Cardiac fibroblast (primary cell): ENCODE data around the gene ROBO2.

Experiments used
- DNase-seq, 2 donors: peaks; one replicate each; pipeline versions ENCODE4 v3.0.0 to v3.0.0-alpha.2; 2010; ENCODE audit warnings: low read depth in 2 of 2
- H3K4me3 ChIP-seq, 2 donors: replicated peaks in 1 of 2; 1 replicate in 1 of 2; 2 replicates in 1 of 2; pipeline ENCODE4 v1.5.1; 2011; ENCODE audit warnings: low read depth in 2 of 2, low read length in 2 of 2, mild to moderate bottlenecking in 2 of 2, moderate library complexity in 1 of 2
- TF ChIP-seq, protein P1 (sequence below): IDR thresholded peaks from one replicate; pipeline ENCODE4 v1.5.1; 2011; ENCODE audit warnings: low read depth, mild to moderate bottlenecking, low read length, inconsistent platforms

ROBO2 gene

DNA sequence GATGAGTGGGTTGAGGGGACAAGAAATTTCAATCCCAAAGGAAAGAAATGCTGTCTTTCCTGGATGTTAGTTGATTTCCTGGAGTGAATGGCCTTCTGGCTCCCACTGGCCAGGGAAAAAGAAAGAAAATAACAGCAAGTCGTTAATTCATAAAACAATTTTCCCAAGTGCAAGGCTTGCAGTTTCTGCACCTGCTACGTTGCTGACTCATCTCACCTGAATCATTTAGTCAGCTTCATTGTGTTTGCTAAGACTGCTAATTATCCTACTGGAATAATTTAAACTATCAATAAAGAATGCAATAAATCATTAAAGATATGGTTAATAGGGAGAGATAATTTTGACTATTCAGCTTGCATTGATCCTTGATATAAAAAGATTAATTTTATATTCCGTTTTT is 387.6 kb downstream of the ROBO2 start:
- no peak for DNase-seq
- no peak overlapping the region for H3K4me3 ChIP-seq
- TF ChIP-seq, protein P1, sequence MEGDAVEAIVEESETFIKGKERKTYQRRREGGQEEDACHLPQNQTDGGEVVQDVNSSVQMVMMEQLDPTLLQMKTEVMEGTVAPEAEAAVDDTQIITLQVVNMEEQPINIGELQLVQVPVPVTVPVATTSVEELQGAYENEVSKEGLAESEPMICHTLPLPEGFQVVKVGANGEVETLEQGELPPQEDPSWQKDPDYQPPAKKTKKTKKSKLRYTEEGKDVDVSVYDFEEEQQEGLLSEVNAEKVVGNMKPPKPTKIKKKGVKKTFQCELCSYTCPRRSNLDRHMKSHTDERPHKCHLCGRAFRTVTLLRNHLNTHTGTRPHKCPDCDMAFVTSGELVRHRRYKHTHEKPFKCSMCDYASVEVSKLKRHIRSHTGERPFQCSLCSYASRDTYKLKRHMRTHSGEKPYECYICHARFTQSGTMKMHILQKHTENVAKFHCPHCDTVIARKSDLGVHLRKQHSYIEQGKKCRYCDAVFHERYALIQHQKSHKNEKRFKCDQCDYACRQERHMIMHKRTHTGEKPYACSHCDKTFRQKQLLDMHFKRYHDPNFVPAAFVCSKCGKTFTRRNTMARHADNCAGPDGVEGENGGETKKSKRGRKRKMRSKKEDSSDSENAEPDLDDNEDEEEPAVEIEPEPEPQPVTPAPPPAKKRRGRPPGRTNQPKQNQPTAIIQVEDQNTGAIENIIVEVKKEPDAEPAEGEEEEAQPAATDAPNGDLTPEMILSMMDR, result no peak

DNA sequence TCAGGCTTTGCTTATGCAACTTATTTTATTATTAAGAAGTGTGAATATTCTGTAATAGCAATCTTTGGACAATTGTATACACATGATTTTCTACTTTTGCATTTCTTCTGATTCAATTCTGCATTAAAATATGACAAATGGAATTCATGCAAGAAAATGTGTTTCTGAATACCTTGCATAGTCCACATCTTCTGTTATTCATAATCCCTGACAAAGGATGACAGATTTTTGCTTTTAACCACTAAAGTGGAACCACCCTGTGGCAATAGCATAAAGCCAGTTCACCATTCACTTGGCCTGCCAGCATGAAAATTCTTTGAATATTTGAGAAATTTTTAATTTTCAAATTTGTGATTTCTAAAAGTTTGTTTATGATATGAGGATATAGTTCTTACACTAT is 397.0 kb downstream of the ROBO2 start:
- DNase-seq, result no peak
- TF ChIP-seq, protein P1, result no peak
- H3K4me3 ChIP-seq, result no peak overlapping the region

DNA sequence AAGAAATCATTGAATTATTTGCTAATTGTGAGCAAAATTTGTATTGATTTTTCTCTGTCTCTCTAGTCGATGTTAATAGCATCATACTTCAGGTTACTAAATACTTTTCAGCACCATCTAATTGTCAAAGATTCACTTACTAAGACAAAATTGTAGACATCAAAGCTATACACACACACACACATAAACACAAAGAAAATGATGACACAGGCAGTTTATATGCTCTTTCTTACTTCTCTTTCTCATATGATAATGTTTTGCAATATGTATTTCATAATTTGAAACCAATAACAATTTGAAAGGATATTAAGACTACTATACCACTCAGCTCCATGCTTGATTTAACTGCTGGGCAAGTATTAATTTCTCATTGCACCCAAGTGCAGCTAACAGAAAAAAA is 406.2 kb downstream of the ROBO2 start:
- DNase-seq, result no peak
- TF ChIP-seq, protein P1, result no peak
- no peak overlapping the region for H3K4me3 ChIP-seq

DNA sequence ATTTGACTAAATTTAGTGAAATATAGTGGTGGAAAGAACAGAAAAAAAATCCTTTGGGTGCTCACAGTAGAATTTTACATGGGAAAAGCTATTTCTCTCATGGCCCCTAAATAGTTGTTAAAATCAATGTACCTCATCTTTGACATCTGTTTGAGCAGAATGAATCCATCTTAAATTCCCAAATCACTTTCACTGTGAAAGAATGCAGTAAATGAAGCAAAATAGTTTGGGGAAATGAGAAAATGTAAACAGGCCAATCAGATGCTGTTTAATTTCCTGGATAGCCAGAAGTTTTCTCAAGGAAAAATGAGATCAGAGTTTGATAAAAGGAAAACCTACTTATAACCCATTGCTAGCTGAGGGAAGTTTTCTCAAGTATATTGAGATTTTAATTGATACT is 406.9 kb downstream of the ROBO2 start:
- DNase-seq, result no peak
- TF ChIP-seq, protein P1, result no peak

DNA sequence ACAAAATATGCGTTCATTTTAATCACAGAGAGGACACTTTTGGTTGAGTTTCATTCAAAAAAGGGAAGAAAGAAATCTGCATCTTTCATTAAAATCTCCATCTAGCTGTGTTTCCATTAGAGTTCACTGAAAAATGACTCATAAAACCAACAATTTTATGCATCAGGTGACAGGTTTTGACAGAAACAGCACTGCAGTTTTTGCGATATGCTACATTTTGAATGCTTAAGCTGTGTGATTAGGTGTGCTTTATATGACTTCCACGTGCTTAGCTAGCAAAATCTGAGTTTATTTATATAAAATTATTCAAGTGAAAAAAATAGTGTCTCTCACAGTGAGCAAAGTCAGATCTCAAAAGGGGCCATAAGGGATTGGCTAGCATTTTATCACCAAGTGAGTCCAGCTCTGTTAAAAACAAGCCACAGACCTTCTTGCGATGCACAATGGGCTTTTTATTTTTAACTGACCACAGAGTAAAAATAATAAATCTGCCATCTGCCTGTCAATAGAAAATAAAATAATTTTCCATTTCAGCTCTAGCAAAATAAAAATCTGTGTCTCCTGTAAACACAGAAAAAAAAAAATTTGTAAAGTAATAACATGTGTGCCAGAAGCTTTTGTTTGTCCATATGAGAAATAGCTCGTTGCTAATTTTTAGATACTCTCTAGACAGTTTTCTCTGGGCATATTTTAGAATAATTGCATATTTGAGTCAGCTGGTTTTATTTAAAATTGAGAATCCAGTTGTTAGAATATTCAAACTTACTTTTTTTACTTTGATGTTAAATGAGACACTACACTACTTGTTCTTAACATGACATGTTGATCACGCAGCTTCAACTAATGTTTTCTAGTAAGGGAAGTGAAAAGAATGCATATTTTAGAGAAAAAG is 409.8 kb downstream of the ROBO2 start:
- no peak overlapping the region for H3K4me3 ChIP-seq
- TF ChIP-seq, protein P1, result no peak
- DNase-seq, result no peak

More for the DNA sequence above, 406.9 kb downstream of the ROBO2 start:
- no peak overlapping the region for H3K4me3 ChIP-seq

DNA sequence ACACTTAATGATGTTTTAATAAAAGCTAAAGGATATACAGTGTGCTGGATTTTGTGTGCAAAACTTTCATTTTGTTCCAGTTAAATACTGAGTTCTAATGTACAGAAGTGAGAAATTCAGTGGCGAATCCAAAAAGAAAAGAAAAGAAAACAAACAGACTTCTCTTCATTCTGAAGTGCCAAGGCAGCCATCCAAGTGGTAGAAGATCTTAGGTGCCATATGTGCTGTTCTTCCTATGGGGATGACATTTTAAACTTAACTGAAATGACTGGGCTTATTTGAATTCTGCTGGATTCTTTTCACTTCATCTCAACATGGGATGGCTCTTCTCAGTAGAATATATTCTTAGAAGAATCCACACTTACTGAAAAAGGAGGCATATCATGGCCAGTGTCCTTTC is 416.5 kb downstream of the ROBO2 start:
- TF ChIP-seq, protein P1, result no peak
- no peak overlapping the region for H3K4me3 ChIP-seq
- DNase-seq, result no peak

DNA sequence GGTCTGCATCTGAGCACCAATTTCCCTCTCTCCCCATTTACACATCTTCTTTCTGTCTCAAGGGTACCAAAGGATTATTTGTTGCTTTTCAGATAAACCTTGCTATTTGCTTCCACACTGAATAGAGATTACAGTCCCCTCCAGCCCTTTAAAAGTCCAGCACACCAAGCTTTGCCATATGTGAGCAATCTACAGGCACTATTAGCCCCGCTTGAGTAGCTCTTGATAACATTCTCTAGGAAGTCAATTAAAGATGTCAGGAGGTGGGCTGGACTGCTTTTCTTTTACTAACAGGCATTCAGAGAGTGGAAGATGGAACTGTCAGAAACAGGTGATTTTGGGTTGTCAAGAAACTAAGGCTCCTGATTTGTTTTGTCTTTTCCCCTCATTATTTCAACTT is 417.0 kb downstream of the ROBO2 start:
- no peak for DNase-seq
- no peak overlapping the region for H3K4me3 ChIP-seq
- TF ChIP-seq, protein P1, result no peak
